Peyer's patch (tissue), 4 donors: ENCODE results near the gene RHAG. TPM values are rescaled to one million over a fixed set of nuclear protein-coding genes. Genes with fewer than 3 reads are reported as not detected.

Experiments used
- DNase-seq, 3 donors: peaks; one replicate each; pipeline ENCODE4 v3.0.0-alpha.2; 2017 to 2019
- H3K27ac ChIP-seq, 4 donors: fragments of 200-600 bp; sonication (generic); one replicate each; pipeline ENCODE4 v1.5.1; 2016 to 2019
- H3K27me3 ChIP-seq, 2 donors: fragments of 200-600 bp; sonication (generic); one replicate each; pipeline ENCODE4 v1.5.1; 2019
- H3K36me3 ChIP-seq, 3 donors: fragments of 200-600 bp; sonication (generic); one replicate each; pipeline ENCODE4 v1.5.1; 2016 to 2019
- H3K4me1 ChIP-seq, 4 donors: fragments of 200-600 bp; sonication (generic); one replicate each; pipeline ENCODE4 v1.5.1; 2016 to 2019
- H3K4me3 ChIP-seq, 4 donors: fragments of 200-600 bp; sonication (generic); 1 replicate in 3 of 4; 2 replicates in 1 of 4; pipeline ENCODE4 v1.5.1; 2016 to 2019; ENCODE audit warnings: mild to moderate bottlenecking in 1 of 4
- H3K9me3 ChIP-seq, 4 donors: fragments of 200-600 bp; sonication (generic); one replicate each; pipeline ENCODE4 v1.5.1; 2016 to 2019; ENCODE audit warnings: mild to moderate bottlenecking in 1 of 4
- CTCF ChIP-seq, 6 experiments: fragments of 450-650 bp in 4 of 6; fragments of 200-600 bp in 2 of 6; sonication (generic) in 1 of 6; IDR thresholded peaks; one replicate each; pipeline ENCODE4 v1.5.1; 2017 to 2019; ENCODE audit warnings: antibody characterized with exemption in 6 of 6, mild to moderate bottlenecking in 3 of 6, moderate library complexity in 1 of 6
- POLR2A ChIP-seq, 2 donors: fragments of 450-650 bp; IDR thresholded peaks; one replicate each; pipeline ENCODE4 v1.5.1; 2017; ENCODE audit warnings: antibody characterized with exemption in 2 of 2, mild to moderate bottlenecking in 2 of 2, moderate library complexity in 2 of 2
- total RNA-seq, 4 donors: library from RNA; depleted of rRNA; stranded (reverse); fragments of >200 nt; gene quantifications; one replicate each; pipeline ENCODE4 v1.1.0, GENCODE V29; 2016

RHAG gene
- total RNA-seq, 4 donors from 2014 or later = not detected

GRCh38 chr6:49651239-49651638 is 14.6 kb upstream of the RHAG start:
- Histone ChIP-seq H3K27ac (no peak overlapping the region), H3K36me3 (no peaks in the 10 kb centered on the region), H3K27me3 (no peaks in the 10 kb centered on the region), H3K4me3 (no peak overlapping the region), H3K4me1 (no peaks in the 10 kb centered on the region), H3K9me3 (no peaks in the 10 kb centered on the region)
- no peak for DNase-seq
- TF ChIP-seq CTCF (IDR thresholded peaks at IDR 0.05) (no peak), POLR2A (IDR thresholded peaks at IDR 0.05) (no peak)

- no peaks in the 10 kb centered on the region for H3K27me3 ChIP-seq
- DNase-seq = no peak
Measured at GRCh38 chr6:49649988-49650387, 13.3 kb upstream of the RHAG start.

GRCh38 chr6:49648036-49648435 is 11.4 kb upstream of the RHAG start:
- Histone ChIP-seq H3K9me3 (no peaks in the 10 kb centered on the region), H3K27me3 (no peaks in the 10 kb centered on the region), H3K4me3 (no peak overlapping the region), H3K4me1 (no peaks in the 10 kb centered on the region), H3K27ac (no peak overlapping the region), H3K36me3 (no peaks in the 10 kb centered on the region)
- no peak for DNase-seq
- no peak for TF ChIP-seq POLR2A (IDR thresholded peaks at IDR 0.05)
- TF ChIP-seq CTCF (IDR thresholded peaks at IDR 0.05) = no peak

More at GRCh38 chr6:49649988-49650387, 13.3 kb upstream of the RHAG start:
- Histone ChIP-seq H3K36me3 (no peaks in the 10 kb centered on the region), H3K27ac (no peak overlapping the region), H3K4me3 (no peak overlapping the region), H3K4me1 (no peaks in the 10 kb centered on the region), H3K9me3 (no peaks in the 10 kb centered on the region)
- TF ChIP-seq CTCF (IDR thresholded peaks at IDR 0.05) (no peak), POLR2A (IDR thresholded peaks at IDR 0.05) (no peak)

- no peak for DNase-seq
- Histone ChIP-seq H3K9me3 (no peaks in the 10 kb centered on the region), H3K27me3 (no peaks in the 10 kb centered on the region), H3K27ac (no peak overlapping the region), H3K36me3 (no peaks in the 10 kb centered on the region), H3K4me3 (no peak overlapping the region), H3K4me1 (no peaks in the 10 kb centered on the region)
- TF ChIP-seq CTCF (IDR thresholded peaks at IDR 0.05) (no peak), POLR2A (IDR thresholded peaks at IDR 0.05) (no peak)
Measured at GRCh38 chr6:49647476-49647875, 10.8 kb upstream of the RHAG start.

GRCh38 chr6:49646942-49647341 is 10.3 kb upstream of the RHAG start:
- Histone ChIP-seq H3K4me1 (no peaks in the 10 kb centered on the region), H3K4me3 (no peak overlapping the region), H3K27me3 (no peaks in the 10 kb centered on the region), H3K36me3 (no peaks in the 10 kb centered on the region), H3K27ac (no peak overlapping the region), H3K9me3 (no peaks in the 10 kb centered on the region)
- TF ChIP-seq CTCF (IDR thresholded peaks at IDR 0.05) = no peak
- no peak for TF ChIP-seq POLR2A (IDR thresholded peaks at IDR 0.05)
- no peak for DNase-seq
